Sigmoid colon (tissue), 7 donors: ENCODE measurements around the gene CELSR2. TPM values are rescaled to one million over a fixed set of nuclear protein-coding genes. Genes with fewer than 3 reads are reported as not detected.

ENCODE experiments used
- DNase-seq: peaks from one replicate; pipeline ENCODE4 v3.0.0-alpha.2; 2019
- H3K27ac ChIP-seq, 4 donors: fragments of 200-600 bp; sonication (generic); one replicate each; pipeline ENCODE4 v1.5.1; 2016 to 2019; ENCODE audit warnings: mild to moderate bottlenecking in 1 of 4
- H3K27me3 ChIP-seq, 3 donors: fragments of 200-600 bp; sonication (generic); one replicate each; pipeline ENCODE4 v1.5.1; 2019; ENCODE audit warnings: mild to moderate bottlenecking in 1 of 3
- H3K36me3 ChIP-seq, 4 donors: fragments of 200-600 bp; sonication (generic); one replicate each; pipeline ENCODE4 v1.5.1; 2016 to 2019
- H3K4me1 ChIP-seq, 4 donors: fragments of 200-600 bp; sonication (generic); one replicate each; pipeline ENCODE4 v1.5.1; 2017 to 2019
- H3K4me3 ChIP-seq, 4 donors: fragments of 200-600 bp; sonication (generic); one replicate each; pipeline ENCODE4 v1.5.1; 2017 to 2019; ENCODE audit warnings: mild to moderate bottlenecking in 2 of 4, moderate library complexity in 1 of 4
- H3K9me3 ChIP-seq, 4 donors: fragments of 200-600 bp in 3 of 4; sonication (generic) in 3 of 4; one replicate each; pipeline versions ENCODE4 v1.5.1 to v1.6.1; 2013 to 2019
- CTCF ChIP-seq, 4 experiments: fragments of 450-650 bp in 3 of 4; fragments of 200-600 bp in 1 of 4; IDR thresholded peaks; one replicate each; pipeline ENCODE4 v1.5.1; 2016 to 2019; ENCODE audit warnings: antibody characterized with exemption in 4 of 4, mild to moderate bottlenecking in 3 of 4, moderate library complexity in 2 of 4
- EP300 ChIP-seq, 4 donors: sonication (generic); formaldehyde crosslinking; IDR thresholded peaks; one replicate each; pipeline ENCODE4 v1.6.1; 2017; ENCODE audit warnings: antibody characterized with exemption in 4 of 4
- POLR2A ChIP-seq, 2 donors: fragments of 450-650 bp; IDR thresholded peaks; one replicate each; pipeline ENCODE4 v1.6.1; 2016; ENCODE audit warnings: antibody characterized with exemption in 2 of 2, mild to moderate bottlenecking in 2 of 2, moderate library complexity in 2 of 2
- POLR2AphosphoS5 ChIP-seq, 4 donors: sonication (generic); formaldehyde crosslinking; IDR thresholded peaks; one replicate each; pipeline ENCODE4 v1.6.1; 2017; ENCODE audit warnings: antibody characterized with exemption in 4 of 4
- WGBS, 2 donors: extraction: QIAGEN DNeasy Blood & Tissue Kit; methylation state at CpG; one replicate each; pipeline ENCODE4 v1.1.7; 2013; 5-methylcytosine and 5-hydroxymethylcytosine counted together
- intact Hi-C: fragments of 100-400 bp; cut with DNase I; formaldehyde crosslinking; loops from one replicate; pipeline ENCODE4 v1.15.1; 2023
- polyA plus RNA-seq, 3 donors: library from polyadenylated mRNA; stranded (reverse); fragments of 200-250 nt; gene quantifications; one replicate each; pipeline ENCODE4 v1.2.3, GENCODE V29; 2013
- total RNA-seq, 4 donors: library from RNA; depleted of rRNA; stranded (reverse); fragments of >200 nt; gene quantifications; one replicate each; pipeline ENCODE4 v1.1.0, GENCODE V29; 2016
- donor health status: healthy with polysubstance abuse.
- donor health status: Bipolar disorder and iron deficiency.
- donor health status: healthy.

Gene CELSR2
- total and polyA plus RNA-seq, 7 donors, result under 0.01 to 10.8 (median 3.6) TPM

- H3K27me3 ChIP-seq, result no peaks in the 10 kb centered on the region
- 26 to 32% methylated on average over 8 of the region's 8 CpGs for WGBS, 2 donors
- no peaks in the 10 kb centered on the region for H3K9me3 ChIP-seq
- H3K36me3 ChIP-seq, result peaks cover 4 to 24% (median 20%) of the 10 kb centered on the region in 4 donors
- H3K27ac ChIP-seq, result no peak overlapping the region
- intact Hi-C loops, result no loop called here
- H3K4me1 ChIP-seq, result peaks cover 0 to 25% (median 21%) of the 10 kb centered on the region in 4 donors
- TF ChIP-seq POLR2A (IDR thresholded peaks at IDR 0.05) (no peak), POLR2AphosphoS5 (IDR thresholded peaks at IDR 0.05) (no peak), CTCF (IDR thresholded peaks at IDR 0.05) (no peak), EP300 (IDR thresholded peaks at IDR 0.05) (no peak)
- no peak for DNase-seq
- no peak overlapping the region for H3K4me3 ChIP-seq
Observed at GRCh38 chr1:109241841-109242345, 7.4 kb upstream of the CELSR2 start.

GRCh38 chr1:109242387-109242786 lies 7.0 kb upstream of the CELSR2 start:
- DNase-seq, result peak; percentile 74
- H3K4me1 ChIP-seq, result peaks cover 0 to 25% (median 21%) of the 10 kb centered on the region in 4 donors
- H3K4me3 ChIP-seq, result no peak overlapping the region
- no peak overlapping the region for H3K27ac ChIP-seq
- 66 to 72% methylated on average over 7 of the region's 7 CpGs for WGBS, 2 donors
- H3K27me3 ChIP-seq, result no peaks in the 10 kb centered on the region
- peaks cover 0 to 19% (median 15%) of the 10 kb centered on the region in 4 donors for H3K36me3 ChIP-seq
- intact Hi-C loops, result no loop called here
- H3K9me3 ChIP-seq, result no peaks in the 10 kb centered on the region
- no peak for TF ChIP-seq CTCF (IDR thresholded peaks at IDR 0.05)
- no peak for TF ChIP-seq POLR2AphosphoS5 (IDR thresholded peaks at IDR 0.05)
- no peak for TF ChIP-seq POLR2A (IDR thresholded peaks at IDR 0.05)
- TF ChIP-seq EP300 (IDR thresholded peaks at IDR 0.05), result no peak

GRCh38 chr1:109243221-109243620 lies 6.1 kb upstream of the CELSR2 start:
- H3K4me1 ChIP-seq, result peaks cover 0 to 25% (median 21%) of the 10 kb centered on the region in 4 donors
- 72 to 74% methylated on average over 5 of the region's 5 CpGs for WGBS, 2 donors
- no peak for DNase-seq
- no peak for TF ChIP-seq POLR2A (IDR thresholded peaks at IDR 0.05)
- no peak for TF ChIP-seq EP300 (IDR thresholded peaks at IDR 0.05)
- TF ChIP-seq CTCF (IDR thresholded peaks at IDR 0.05), result no peak
- TF ChIP-seq POLR2AphosphoS5 (IDR thresholded peaks at IDR 0.05), result no peak
- no peak overlapping the region for H3K27ac ChIP-seq
- intact Hi-C loops, result no loop called here
- H3K9me3 ChIP-seq, result no peaks in the 10 kb centered on the region
- H3K4me3 ChIP-seq, result no peak overlapping the region
- H3K36me3 ChIP-seq, result peaks cover 0 to 10% (median 6%) of the 10 kb centered on the region in 4 donors
- no peaks in the 10 kb centered on the region for H3K27me3 ChIP-seq

GRCh38 chr1:109243860-109244552 lies 5.3 kb upstream of the CELSR2 start:
- Histone ChIP-seq H3K9me3 (no peaks in the 10 kb centered on the region), H3K36me3 (peaks cover 0 to 2% (median under 1%) of the 10 kb centered on the region in 4 donors), H3K4me3 (no peak overlapping the region), H3K27me3 (no peaks in the 10 kb centered on the region), H3K4me1 (peaks cover 0 to 30% (median 25%) of the 10 kb centered on the region in 4 donors), H3K27ac (no peak overlapping the region)
- DNase-seq, result no peak
- 83 to 88% methylated on average over 8 of the region's 8 CpGs for WGBS, 2 donors
- intact Hi-C loops, result no loop called here
- TF ChIP-seq POLR2A (IDR thresholded peaks at IDR 0.05), result no peak
- no peak for TF ChIP-seq POLR2AphosphoS5 (IDR thresholded peaks at IDR 0.05)
- TF ChIP-seq EP300 (IDR thresholded peaks at IDR 0.05), result no peak
- no peak for TF ChIP-seq CTCF (IDR thresholded peaks at IDR 0.05)
